Upper lobe of left lung (tissue), 6 donors: ENCODE data around the gene ALCAM. TPM values are rescaled to one million over a fixed set of nuclear protein-coding genes. Genes with fewer than 3 reads are reported as not detected.

Experiments used
- ATAC-seq, 2 donors: fragments of 200-7000 bp; cut with Tn5 transposase; one replicate each; pipeline ENCODE4 v1.9.1; 2022; ENCODE audit warnings: mild to moderate bottlenecking in 2 of 2, moderate library complexity in 2 of 2; ENCODE audit not compliant: low FRiP score in 2 of 2
- DNase-seq, 2 donors: peaks; one replicate each; pipeline ENCODE4 v3.0.0-alpha.2; 2019 to 2020
- H3K27ac ChIP-seq, 4 donors: fragments of 200-600 bp; sonication (generic); one replicate each; pipeline ENCODE4 v1.5.1; 2016 to 2019
- H3K27me3 ChIP-seq, 4 donors: fragments of 200-600 bp; sonication (generic); one replicate each; pipeline ENCODE4 v1.5.1; 2017 to 2019
- H3K36me3 ChIP-seq, 4 donors: fragments of 200-600 bp; sonication (generic); one replicate each; pipeline ENCODE4 v1.5.1; 2016 to 2019
- H3K4me1 ChIP-seq, 4 donors: fragments of 200-600 bp; sonication (generic); one replicate each; pipeline ENCODE4 v1.5.1; 2018 to 2019
- H3K4me3 ChIP-seq, 4 donors: fragments of 200-600 bp; sonication (generic); one replicate each; pipeline ENCODE4 v1.5.1; 2017 to 2019; ENCODE audit warnings: mild to moderate bottlenecking in 2 of 4, moderate library complexity in 1 of 4
- H3K9me3 ChIP-seq, 4 donors: fragments of 200-600 bp; sonication (generic); one replicate each; pipeline ENCODE4 v1.5.1; 2018 to 2019
- EP300 ChIP-seq, 4 donors: sonication (generic); formaldehyde crosslinking; IDR thresholded peaks; one replicate each; pipeline ENCODE4 v1.5.1; 2017; ENCODE audit warnings: antibody characterized with exemption in 4 of 4, control low read depth in 2 of 4
- POLR2A ChIP-seq, 4 donors: fragments of 450-650 bp; IDR thresholded peaks; one replicate each; pipeline ENCODE4 v1.5.1; 2016 to 2017; ENCODE audit warnings: antibody characterized with exemption in 4 of 4, mild to moderate bottlenecking in 2 of 4
- POLR2AphosphoS5 ChIP-seq, 2 donors: sonication (generic); formaldehyde crosslinking; IDR thresholded peaks; one replicate each; pipeline ENCODE4 v1.5.1; 2017; ENCODE audit warnings: antibody characterized with exemption in 2 of 2
- WGBS, 2 donors: methylation state at CpG; one replicate each; pipeline ENCODE4 v1.1.5; 2017 to 2018; 5-methylcytosine and 5-hydroxymethylcytosine counted together
- total RNA-seq, 6 donors: library from RNA; depleted of rRNA in 4 of 6; stranded (reverse); fragments of >200 nt in 4 of 6; gene quantifications; one replicate each; pipeline versions ENCODE4 v1.1.0 to v1.2.1, GENCODE V29; 2016 to 2021
- TF ChIP-seq, protein P1 (sequence below), 6 experiments: fragments of 450-650 bp in 4 of 6; fragments of 200-600 bp in 2 of 6; sonication (generic) in 2 of 6; IDR thresholded peaks; one replicate each; pipeline ENCODE4 v1.5.1; 2016 to 2019; ENCODE audit warnings: antibody characterized with exemption in 6 of 6
- donor health status: DM: no; HTN: no; CAD: no; lungs with moderate emphysema.
- donor health status: DM: no; HTN: yes; CAD: no; lungs with severe emphysema.

ALCAM gene
- total RNA-seq, 6 donors from 2014 or later = 129 to 390 (median 186) TPM

DNA sequence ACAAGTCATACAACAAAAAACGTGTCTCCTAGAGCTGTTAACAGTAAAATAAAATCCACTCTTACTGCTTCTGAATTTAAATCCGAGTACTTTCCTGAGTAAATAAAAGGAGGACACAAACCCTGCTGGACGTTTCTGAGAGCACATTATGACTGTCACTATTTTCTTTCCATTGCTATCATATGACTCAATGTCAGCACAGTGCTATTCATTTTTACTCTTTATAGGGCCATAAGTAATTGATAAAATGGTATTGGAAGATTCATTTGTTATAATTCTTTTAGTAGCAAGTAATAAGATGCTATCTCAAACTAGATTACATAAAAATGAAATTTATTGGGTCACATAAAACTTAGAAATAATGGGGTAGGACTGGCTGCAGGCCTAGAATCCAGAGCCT lies 68.6 kb downstream of the ALCAM start:
- no peaks in the 10 kb centered on the region for H3K4me1 ChIP-seq
- 64 to 81% methylated on average over 3 of the region's 3 CpGs for WGBS, 2 donors
- DNase-seq = no peak
- H3K27me3 ChIP-seq = no peaks in the 10 kb centered on the region
- TF ChIP-seq POLR2A (IDR thresholded peaks at IDR 0.05) (no peak), POLR2AphosphoS5 (IDR thresholded peaks at IDR 0.05) (no peak), EP300 (IDR thresholded peaks at IDR 0.05) (no peak)
- TF ChIP-seq, protein P1, sequence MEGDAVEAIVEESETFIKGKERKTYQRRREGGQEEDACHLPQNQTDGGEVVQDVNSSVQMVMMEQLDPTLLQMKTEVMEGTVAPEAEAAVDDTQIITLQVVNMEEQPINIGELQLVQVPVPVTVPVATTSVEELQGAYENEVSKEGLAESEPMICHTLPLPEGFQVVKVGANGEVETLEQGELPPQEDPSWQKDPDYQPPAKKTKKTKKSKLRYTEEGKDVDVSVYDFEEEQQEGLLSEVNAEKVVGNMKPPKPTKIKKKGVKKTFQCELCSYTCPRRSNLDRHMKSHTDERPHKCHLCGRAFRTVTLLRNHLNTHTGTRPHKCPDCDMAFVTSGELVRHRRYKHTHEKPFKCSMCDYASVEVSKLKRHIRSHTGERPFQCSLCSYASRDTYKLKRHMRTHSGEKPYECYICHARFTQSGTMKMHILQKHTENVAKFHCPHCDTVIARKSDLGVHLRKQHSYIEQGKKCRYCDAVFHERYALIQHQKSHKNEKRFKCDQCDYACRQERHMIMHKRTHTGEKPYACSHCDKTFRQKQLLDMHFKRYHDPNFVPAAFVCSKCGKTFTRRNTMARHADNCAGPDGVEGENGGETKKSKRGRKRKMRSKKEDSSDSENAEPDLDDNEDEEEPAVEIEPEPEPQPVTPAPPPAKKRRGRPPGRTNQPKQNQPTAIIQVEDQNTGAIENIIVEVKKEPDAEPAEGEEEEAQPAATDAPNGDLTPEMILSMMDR (IDR thresholded peaks at IDR 0.05) = no peak
- H3K27ac ChIP-seq = no peak overlapping the region
- ATAC-seq = no peak
- no peaks in the 10 kb centered on the region for H3K36me3 ChIP-seq
- H3K9me3 ChIP-seq = no peaks in the 10 kb centered on the region
- no peak overlapping the region for H3K4me3 ChIP-seq

DNA sequence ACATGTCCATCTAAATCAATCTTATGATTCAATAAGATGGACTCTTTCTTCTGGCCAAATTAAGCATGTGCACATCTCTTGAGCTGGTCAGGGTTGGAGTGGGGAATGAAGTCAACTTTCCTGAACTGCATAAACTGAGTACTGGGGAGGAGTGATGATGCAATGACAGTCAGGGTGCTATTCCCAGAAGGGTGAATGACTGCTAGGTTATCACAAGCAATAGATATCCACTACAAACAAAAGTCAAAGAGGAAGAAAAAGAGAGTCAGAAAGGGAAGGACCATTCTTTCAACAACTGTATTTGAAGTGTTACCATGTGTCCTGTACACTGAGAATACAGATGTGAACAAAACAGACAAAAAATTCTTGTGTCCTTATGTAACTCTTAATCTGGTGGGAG lies 70.0 kb downstream of the ALCAM start:
- DNase-seq = no peak
- H3K36me3 ChIP-seq = no peaks in the 10 kb centered on the region
- H3K9me3 ChIP-seq = no peaks in the 10 kb centered on the region
- no peaks in the 10 kb centered on the region for H3K4me1 ChIP-seq
- H3K27me3 ChIP-seq = no peaks in the 10 kb centered on the region
- no peak overlapping the region for H3K27ac ChIP-seq
- no peak overlapping the region for H3K4me3 ChIP-seq
- TF ChIP-seq, protein P1 (IDR thresholded peaks at IDR 0.05) = no peak
- TF ChIP-seq EP300 (IDR thresholded peaks at IDR 0.05) (no peak), POLR2AphosphoS5 (IDR thresholded peaks at IDR 0.05) (no peak), POLR2A (IDR thresholded peaks at IDR 0.05) (no peak)
- no peak for ATAC-seq

DNA sequence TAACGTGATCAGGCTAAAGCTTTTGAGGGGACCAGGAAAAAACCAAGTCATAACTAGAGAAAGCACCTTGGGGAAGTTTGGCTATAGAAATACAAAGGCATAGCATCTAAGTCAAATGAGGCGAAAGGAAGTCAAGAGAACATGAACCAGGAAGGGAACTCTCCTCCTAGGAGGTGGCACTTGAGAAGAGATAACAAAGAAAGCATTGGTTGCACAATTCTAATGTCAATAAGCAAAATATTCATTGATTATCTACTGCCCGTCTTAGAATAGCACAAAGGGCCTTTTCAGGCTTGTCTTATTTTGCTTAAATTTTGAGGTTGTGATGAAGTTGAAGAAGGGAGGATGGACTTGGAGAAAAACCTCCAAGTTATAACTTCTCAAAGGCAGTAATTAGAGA lies 73.4 kb downstream of the ALCAM start:
- DNase-seq = no peak
- Histone ChIP-seq H3K4me3 (no peak overlapping the region), H3K9me3 (no peaks in the 10 kb centered on the region), H3K4me1 (no peaks in the 10 kb centered on the region), H3K36me3 (no peaks in the 10 kb centered on the region), H3K27ac (no peak overlapping the region), H3K27me3 (no peaks in the 10 kb centered on the region)
- WGBS, 2 donors = 68 to 72% methylated on average over 3 of the region's 3 CpGs
- TF ChIP-seq, protein P1 (IDR thresholded peaks at IDR 0.05) = no peak
- TF ChIP-seq POLR2AphosphoS5 (IDR thresholded peaks at IDR 0.05) (no peak), POLR2A (IDR thresholded peaks at IDR 0.05) (no peak), EP300 (IDR thresholded peaks at IDR 0.05) (no peak)
- no peak for ATAC-seq

DNA sequence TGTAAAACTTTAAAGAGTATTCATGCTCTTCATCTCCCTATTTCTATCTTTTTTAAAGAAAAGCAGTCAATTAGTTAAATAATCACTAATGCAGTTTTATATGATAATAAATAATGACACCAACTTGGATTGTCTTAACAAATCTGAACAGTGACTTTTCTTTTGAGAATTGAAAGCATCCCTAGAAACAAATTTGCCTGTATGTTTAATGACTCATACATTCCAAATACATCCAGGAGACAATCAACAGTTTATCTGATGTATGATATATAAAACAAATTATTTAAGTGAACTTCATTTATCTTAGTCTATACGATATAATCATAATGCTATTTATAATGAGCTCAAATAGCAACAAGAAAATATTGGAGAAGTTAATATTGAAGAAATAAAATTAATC lies 78.0 kb downstream of the ALCAM start:
- 88 to 95% methylated on average over 1 of the region's 1 CpG for WGBS, 2 donors
- H3K4me1 ChIP-seq = no peaks in the 10 kb centered on the region
- no peaks in the 10 kb centered on the region for H3K9me3 ChIP-seq
- no peaks in the 10 kb centered on the region for H3K27me3 ChIP-seq
- no peaks in the 10 kb centered on the region for H3K36me3 ChIP-seq
- no peak for TF ChIP-seq EP300 (IDR thresholded peaks at IDR 0.05)
- no peak for TF ChIP-seq POLR2AphosphoS5 (IDR thresholded peaks at IDR 0.05)
- TF ChIP-seq, protein P1 (IDR thresholded peaks at IDR 0.05) = no peak
- TF ChIP-seq POLR2A (IDR thresholded peaks at IDR 0.05) = no peak
- no peak for ATAC-seq
- H3K27ac ChIP-seq = no peak overlapping the region
- H3K4me3 ChIP-seq = no peak overlapping the region
- no peak for DNase-seq

DNA sequence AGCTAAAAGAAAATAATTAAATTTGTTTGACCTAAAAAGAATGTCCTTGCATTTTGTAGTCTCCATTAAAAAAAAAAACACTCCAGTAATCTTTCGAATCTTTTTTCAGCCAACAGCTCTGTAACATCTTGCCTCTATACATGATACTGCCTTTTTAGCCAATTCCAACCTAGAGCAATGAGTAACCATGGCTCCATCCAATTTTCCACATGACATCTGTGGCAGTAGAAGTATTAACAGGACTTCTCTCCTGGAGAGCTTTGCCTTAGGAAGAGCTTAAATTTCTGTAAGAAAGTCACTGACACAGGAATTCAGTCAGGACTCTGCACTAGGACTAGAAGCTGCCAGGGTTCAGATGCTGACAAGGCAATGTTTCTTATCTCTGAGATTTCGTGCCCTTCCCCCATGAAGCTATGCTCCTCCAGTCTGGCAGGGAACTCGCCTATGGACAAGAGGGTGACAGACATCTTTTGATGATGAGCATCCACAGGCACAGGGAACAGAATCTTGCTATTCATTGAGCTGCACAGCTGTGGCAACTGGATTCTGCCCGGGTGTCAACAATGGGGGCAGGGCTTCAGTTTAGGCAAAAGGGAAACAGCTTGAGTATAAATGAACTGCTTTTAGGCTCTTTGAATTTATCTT lies 81.8 kb downstream of the ALCAM start:
- DNase-seq (no peak), ATAC-seq (no peak)
- H3K9me3 ChIP-seq = no peaks in the 10 kb centered on the region
- no peak overlapping the region for H3K4me3 ChIP-seq
- 55 to 66% methylated on average over 4 of the region's 4 CpGs for WGBS, 2 donors
- no peaks in the 10 kb centered on the region for H3K4me1 ChIP-seq
- no peaks in the 10 kb centered on the region for H3K27me3 ChIP-seq
- H3K27ac ChIP-seq = no peak overlapping the region
- TF ChIP-seq, protein P1 (IDR thresholded peaks at IDR 0.05) = no peak
- no peak for TF ChIP-seq POLR2AphosphoS5 (IDR thresholded peaks at IDR 0.05)
- TF ChIP-seq EP300 (IDR thresholded peaks at IDR 0.05) = no peak
- no peak for TF ChIP-seq POLR2A (IDR thresholded peaks at IDR 0.05)
- H3K36me3 ChIP-seq = no peaks in the 10 kb centered on the region
